Measurements from ENCODE around the gene RNF32.
A peak's percentile ranks its signal among the peaks of the same experiment; 100 is the strongest.

RNF32 gene

GRCh38 chr7:156640257-156640948 is at the start of gene RNF32:
TSS of gene RNF32 (plus strand) at chr7:156640774. CDS start at chr7:156643878, 3,104 bp downstream.
- peak; percentile 89 for DNase-seq

GRCh38 chr7:156592155-156592884 is 48.3 kb upstream of the RNF32 start:
- DNase-seq = no peak

DNA sequence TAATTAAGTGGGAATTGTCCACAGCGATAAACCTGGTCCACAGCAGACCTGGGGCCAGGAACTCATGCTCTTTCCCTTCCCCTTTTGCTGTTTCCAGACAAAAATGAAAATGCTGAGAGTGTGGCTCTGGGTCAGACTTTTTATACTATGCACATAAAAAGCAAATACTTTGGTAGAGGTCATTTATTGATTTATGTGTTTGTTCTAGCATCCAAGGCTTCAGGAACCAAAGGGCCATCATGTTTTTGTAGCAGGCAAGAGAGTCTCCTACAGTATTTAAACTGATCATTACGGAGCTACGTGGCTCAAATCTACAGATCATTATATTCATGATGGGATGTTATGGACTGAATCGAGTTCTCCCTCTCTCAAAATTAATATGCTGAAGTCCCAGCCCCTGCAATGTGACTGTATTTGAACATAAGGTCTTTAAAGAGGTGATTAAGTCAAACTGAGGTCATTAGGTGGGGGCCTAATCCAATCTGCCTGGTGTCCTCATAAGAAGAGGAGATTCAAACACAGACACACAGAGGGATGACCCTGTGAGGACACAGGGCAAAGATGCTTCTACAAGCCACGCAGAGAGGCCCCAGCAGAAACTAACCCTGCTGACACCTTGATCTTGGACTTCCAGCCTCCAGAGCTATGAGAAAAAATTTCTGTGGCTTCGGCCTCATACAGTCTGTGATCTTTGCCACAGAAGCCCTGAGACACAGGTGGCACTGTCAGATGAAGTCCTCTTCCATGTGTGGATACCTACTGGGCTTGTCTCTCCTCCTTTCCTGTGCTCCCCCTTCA is 46.1 kb upstream of the RNF32 start:
- no peak for DNase-seq

- no peak for DNase-seq
Measured at GRCh38 chr7:156600496-156600895, 40.1 kb upstream of the RNF32 start.

DNA sequence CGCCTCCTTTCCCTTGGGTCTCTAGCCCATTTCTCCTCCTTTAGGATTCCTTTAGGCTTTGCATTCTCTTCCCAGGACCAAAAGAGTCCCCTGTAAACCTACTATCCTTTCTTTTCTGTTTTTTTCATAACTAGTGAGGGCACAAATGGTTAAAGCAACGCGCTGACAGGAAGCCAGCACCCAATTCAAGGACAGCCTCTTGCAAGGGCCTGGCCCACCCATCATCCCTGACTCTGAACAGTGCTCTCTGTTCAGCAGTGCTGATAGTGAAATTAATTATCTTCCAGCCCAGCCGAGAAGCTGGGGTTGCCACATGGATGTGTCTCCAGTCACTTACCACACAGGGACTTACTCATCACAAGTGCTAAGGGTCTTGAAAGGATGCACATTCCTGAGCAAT is 38.3 kb upstream of the RNF32 start:
- DNase-seq = no peak

DNA sequence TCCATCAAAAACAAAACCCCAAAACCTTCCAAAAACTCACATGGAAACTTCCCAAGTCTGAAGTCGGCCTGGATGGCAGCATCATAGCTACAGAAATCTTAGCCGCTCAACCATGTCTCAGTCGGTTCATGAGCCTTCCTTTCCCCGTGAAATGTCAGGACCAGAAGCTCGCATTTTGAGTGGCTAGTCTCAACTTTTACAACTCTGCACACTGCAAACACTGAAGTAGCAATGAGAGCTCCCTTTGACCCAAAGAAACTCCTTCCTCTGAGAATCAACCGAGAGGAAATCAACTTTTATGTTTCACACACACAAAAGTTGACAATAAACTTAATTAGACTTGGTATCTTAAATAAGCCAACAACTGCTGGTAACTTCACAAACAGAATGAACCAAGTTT is 37.6 kb upstream of the RNF32 start:
- DNase-seq = no peak

DNA sequence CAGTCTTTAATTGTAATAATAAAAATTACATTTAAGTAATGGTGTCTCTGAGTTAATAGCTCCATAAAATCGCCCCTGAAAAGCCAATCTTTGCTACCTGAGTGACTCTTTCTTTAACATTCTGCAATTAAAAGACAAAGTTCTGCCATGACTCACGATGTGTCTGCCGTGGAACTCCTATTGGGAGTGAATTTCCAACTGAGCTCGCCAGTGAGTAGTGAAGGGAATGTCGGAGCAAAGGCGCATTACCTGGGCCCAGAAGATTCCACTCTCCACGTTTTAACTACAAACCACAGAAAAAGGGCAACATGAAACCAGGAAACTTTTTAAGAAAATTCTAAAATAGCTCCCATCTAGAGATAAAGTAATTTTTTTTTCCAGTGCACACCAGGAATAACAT is 36.9 kb upstream of the RNF32 start:
- DNase-seq = no peak

DNA sequence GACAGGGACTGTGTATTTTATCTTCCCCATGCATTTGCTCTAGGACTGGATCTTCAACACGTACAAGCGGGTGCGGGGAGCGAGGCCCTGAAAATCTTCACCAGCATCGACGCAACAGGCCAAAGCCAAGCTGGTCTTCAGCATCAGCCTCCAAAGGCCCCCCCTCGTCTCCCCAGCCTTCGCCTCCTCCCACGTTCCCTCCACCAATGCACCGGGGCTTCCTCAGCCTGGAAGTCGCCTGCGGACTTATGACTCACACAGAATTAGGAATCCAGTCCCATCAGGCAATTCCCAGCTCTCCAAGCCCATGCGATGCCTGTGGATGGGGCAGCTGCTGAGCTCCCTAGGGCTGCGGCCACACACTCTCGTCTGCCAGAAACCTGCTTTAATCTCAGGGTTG is 36.3 kb upstream of the RNF32 start:
- DNase-seq = no peak

DNA sequence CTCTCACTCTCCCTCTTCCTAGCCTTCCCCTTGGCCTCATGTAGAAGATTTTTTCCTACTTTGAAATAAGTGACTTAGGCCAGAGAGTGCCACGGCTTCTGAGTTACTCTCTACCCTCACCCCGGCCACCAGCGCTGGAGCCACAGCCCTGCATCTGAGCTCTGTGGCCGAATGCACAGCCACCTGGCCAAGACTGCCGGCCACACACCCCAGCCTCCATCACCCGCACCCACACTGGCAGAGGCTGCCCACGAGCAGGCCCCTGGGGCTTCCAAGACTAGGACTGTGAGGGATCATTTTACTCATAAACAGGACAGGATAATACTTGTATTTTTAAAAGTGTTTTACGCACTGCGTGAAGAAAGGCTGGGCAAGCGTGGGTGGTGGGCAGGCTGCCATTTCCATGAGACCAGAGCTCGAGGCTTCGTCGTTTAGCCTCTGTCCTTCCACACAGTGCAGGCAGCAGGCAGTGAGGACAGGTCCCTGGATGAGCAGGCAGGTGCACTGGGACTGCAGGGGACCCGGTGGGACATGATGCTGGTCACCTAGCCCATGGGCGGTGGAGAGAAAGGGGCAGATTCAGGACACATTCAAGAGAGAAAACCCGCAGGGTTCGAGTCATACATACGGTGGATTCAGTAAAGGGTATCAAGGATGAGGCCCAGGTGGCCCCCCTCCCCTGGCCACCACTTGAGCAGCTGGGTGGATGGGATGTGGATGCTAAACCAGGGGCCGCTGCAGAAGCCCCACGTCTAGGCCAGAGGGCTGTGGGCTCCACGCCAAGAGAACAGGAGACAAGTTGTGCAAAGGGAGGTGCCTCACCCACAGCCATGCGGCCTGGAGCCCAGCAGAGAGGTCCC is 35.5 kb upstream of the RNF32 start:
- no peak for DNase-seq

- DNase-seq = no peak
Measured at GRCh38 chr7:156606135-156606534, 34.4 kb upstream of the RNF32 start.

DNA sequence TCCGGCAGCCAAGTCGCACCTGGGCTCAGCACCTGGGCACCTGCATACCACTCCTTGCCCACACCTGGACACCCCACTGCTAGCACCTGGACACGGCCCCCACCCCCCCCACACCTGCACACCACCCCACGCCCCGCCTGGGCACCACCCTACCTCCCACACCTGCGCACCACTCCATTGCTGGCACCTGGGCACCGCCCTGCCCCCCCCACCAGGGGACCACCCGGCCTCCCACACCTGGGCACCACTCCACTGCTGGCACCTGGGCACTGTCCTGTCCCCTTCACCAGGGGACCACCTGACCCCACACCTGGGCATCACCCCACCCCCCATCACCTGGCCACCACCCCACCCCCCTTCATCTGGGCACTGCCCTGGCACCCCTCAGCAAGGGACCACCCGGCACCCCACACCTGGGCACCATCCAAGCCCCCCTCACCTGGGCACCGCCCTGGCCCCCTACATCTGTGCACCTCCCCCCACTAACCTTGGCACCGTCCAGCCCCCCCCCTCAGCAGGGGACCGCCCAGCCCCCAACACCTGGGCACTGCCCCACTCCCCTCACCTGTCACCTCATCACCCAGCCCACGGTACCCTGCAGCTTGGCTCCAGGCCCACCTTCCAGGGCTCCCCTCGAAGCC is 33.8 kb upstream of the RNF32 start:
- DNase-seq = no peak

- no peak for DNase-seq
Measured at GRCh38 chr7:156607332-156608172, 33.0 kb upstream of the RNF32 start.

GRCh38 chr7:156608173-156608478 is 32.4 kb upstream of the RNF32 start:
- no peak for DNase-seq

DNA sequence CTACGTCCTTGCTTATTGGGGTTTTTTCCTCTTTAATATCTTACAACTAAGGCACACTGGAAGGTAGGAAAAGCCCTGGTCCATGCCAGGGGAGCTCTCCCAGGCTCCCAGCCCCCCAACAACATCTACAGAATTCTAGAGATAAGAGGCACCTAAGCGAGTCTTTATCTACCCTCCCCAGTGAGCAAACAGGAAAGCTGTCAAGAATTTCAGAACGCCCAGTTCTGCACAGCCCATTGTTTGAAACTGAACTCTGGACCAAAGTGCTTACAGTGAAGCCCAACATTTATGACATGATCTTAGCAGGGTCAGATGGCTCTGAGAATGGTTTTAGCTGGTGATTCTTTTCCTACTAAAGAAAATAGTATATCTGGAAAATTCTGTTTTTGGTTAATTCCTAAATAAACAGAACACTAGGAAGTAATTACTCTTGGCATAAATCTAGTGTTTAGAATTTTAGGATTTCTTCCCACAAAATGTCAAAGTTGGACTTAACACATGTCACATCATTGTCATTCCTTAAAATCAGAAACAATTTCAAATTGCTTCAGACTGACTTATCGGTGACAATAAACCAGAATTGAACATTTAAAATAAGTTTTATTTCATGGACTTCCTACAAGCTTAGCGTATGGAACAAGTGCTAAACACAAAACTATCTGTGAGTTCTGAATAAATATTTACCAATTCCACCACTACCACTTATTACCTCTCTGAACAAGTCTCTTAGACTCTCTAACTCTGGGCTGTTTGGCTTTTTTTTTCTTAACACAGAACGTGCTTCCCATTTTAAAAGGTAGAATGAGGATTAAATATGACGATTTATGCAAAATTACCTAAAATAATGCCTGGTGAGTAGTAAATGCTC is 31.3 kb upstream of the RNF32 start:
- peak; percentile 43 for DNase-seq

DNA sequence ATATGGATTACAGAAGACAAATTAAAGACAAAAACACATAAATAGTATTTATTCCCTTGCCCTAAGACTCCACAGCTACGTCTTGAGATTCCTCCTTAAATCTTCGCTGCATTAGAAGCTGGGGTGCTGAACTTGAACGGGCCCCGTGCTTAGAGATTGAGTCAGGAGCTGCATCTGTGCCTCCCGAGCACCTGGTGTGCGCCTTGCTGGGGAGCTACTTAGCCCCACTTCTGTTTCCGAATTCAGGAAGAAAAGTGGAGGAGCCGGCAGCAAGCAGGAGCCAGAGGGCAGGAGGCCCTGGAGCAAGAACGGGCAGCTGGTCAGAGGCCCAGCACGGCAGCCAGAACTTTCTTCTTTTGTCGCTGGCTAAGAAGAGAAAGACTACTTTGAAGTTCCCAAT is 30.4 kb upstream of the RNF32 start:
- DNase-seq = no peak

GRCh38 chr7:156610601-156611000 is 30.0 kb upstream of the RNF32 start:
- DNase-seq = no peak

DNA sequence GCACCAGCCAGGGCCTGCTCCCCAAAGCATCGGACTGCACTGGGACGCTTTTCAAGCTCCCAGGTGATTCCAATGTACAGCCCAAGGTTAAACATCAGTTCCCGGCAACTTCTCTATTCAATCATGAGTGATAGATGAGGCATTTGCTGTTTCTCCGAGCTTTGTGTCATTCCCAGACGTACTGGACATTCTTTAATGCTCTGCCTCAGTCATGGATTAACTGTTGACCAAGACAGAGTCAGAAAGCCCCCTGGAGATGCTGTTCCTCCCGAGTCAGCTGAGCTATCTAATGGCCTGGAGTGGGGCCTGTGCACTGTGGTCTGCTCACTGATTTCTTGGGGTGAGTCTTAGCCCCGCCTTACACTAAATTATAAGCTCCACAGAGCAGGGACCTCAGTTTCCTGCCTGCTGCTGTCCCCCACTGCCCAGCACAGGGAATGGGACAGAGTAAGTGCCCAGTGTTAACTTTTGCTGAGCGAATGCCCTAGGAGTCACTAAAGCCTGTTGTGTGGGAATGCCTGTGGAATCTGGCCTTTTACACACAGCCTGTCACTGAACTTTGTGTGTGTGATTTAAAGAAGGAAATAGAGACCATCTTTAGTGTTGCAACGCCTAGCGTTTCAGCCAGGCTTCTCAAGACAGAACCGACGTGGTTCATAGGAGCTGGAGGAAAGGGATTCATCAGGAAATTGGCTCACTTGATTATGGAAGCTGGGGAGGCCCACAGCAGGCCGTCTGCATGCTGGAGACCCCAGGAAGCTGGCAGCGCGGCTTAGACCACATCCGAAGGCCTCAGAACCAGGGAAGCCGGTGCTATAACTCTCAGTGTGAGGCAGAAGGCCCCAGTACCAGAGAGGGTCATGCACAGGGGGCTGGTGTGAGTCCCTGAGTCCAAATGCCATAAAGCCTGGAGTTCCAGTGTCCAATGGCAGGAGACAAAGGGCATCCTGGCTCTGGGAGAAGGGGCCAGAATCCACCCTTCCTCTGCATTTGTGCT is 29.3 kb upstream of the RNF32 start:
- DNase-seq = no peak

GRCh38 chr7:156612930-156613329 is 27.6 kb upstream of the RNF32 start:
- DNase-seq = peak; percentile 29
